CD4-positive, CD25-positive, alpha-beta regulatory T cell (primary cell): ENCODE results near the gene KPNA1. TPM values are rescaled to one million over a fixed set of nuclear protein-coding genes. Genes with fewer than 3 reads are reported as not detected.

ENCODE experiments used
- ATAC-seq, 2 donors: fragments of 150-1000 bp; cut with Tn5 transposase; one replicate each; pipeline ENCODE4 v1.10.0; 2021; ENCODE audit warnings: low read depth in 2 of 2, moderate number of reproducible peaks in 2 of 2, moderate library complexity in 1 of 2
- DNase-seq, 3 donors: peaks; one replicate each; pipeline versions ENCODE4 v3.0.0 to v3.0.0-alpha.2; 2012 to 2022; ENCODE audit warnings: mixed read lengths in 1 of 3
- H3K27ac ChIP-seq: one replicate; pipeline ENCODE4 v1.7.0; 2013; ENCODE audit warnings: mild to moderate bottlenecking, low read length; ENCODE audit not compliant: insufficient read depth, poor library complexity, severe bottlenecking
- H3K27me3 ChIP-seq: one replicate; pipeline ENCODE4 v1.7.0; 2013; ENCODE audit warnings: low read length; ENCODE audit not compliant: control insufficient read depth, insufficient read depth
- H3K36me3 ChIP-seq: one replicate; pipeline ENCODE4 v1.7.0; 2013; ENCODE audit warnings: mild to moderate bottlenecking, low read length, moderate library complexity; ENCODE audit not compliant: control insufficient read depth, insufficient read depth
- H3K4me1 ChIP-seq: 2 replicates; pipeline ENCODE4 v1.7.0; 2013; ENCODE audit warnings: mild to moderate bottlenecking, low read length; ENCODE audit not compliant: insufficient read depth, control insufficient read depth, poor library complexity, severe bottlenecking
- H3K4me3 ChIP-seq: one replicate; pipeline ENCODE4 v1.7.0; 2013; ENCODE audit warnings: low read depth, mild to moderate bottlenecking, low read length, moderate library complexity
- H3K9me3 ChIP-seq, 2 experiments: 1 replicate in 1 of 2; 2 replicates in 1 of 2; pipeline ENCODE4 v1.7.0; 2013; ENCODE audit warnings: low read length in 2 of 2, mild to moderate bottlenecking in 1 of 2, moderate library complexity in 1 of 2; ENCODE audit not compliant: control insufficient read depth in 2 of 2
- H3K27ac Mint-ChIP-seq, 3 donors: one replicate each; pipeline ENCODE4 v1.8.0; 2020 to 2022; ENCODE audit warnings: mild to moderate bottlenecking in 3 of 3, mixed read lengths in 3 of 3, moderate library complexity in 2 of 3
- H3K27me3 Mint-ChIP-seq: one replicate; pipeline ENCODE4 v1.8.0; 2022; ENCODE audit warnings: mild to moderate bottlenecking, mixed read lengths
- H3K36me3 Mint-ChIP-seq: one replicate; pipeline ENCODE4 v1.8.0; 2020; ENCODE audit warnings: mixed read lengths
- H3K4me1 Mint-ChIP-seq, 4 donors: one replicate each; pipeline ENCODE4 v1.8.0; 2020 to 2022; ENCODE audit warnings: mixed read lengths in 4 of 4, mild to moderate bottlenecking in 1 of 4
- H3K4me3 Mint-ChIP-seq, 4 donors: one replicate each; pipeline ENCODE4 v1.8.0; 2020 to 2022; ENCODE audit warnings: mild to moderate bottlenecking in 4 of 4, mixed read lengths in 4 of 4, moderate library complexity in 3 of 4
- H3K9me3 Mint-ChIP-seq, 7 donors: one replicate each; pipeline ENCODE4 v1.8.0; 2020 to 2022; ENCODE audit warnings: mixed read lengths in 7 of 7, mild to moderate bottlenecking in 3 of 7, moderate library complexity in 2 of 7
- polyA plus RNA-seq, 4 donors: library from polyadenylated mRNA; unstranded; fragments of 300-500 nt; fragmentation: Illumina TruSeq; gene quantifications; one replicate each; pipeline ENCODE4 v1.2.3, GENCODE V29; 2021
- total RNA-seq: library from RNA; stranded (reverse); gene quantifications from one replicate; pipeline ENCODE4 v1.2.3, GENCODE V29; 2022

The KPNA1 gene
- total and polyA plus RNA-seq, 5 donors from 2014 or later = 41.4 to 57.8 (median 45.1) TPM

GRCh38 chr3:122410639-122411038 lies 104.1 kb downstream of the KPNA1 start:
- H3K27me3 Mint-ChIP-seq = no peaks in the 10 kb centered on the region
- ATAC-seq (no peak), DNase-seq (no peak)
- H3K27ac Mint-ChIP-seq = peak overlapping the region in 1 of 3 donors; percentile 13
- H3K4me1 Mint-ChIP-seq = peaks cover 18 to 46% (median 33%) of the 10 kb centered on the region in 4 donors
- peaks cover 10% of the 10 kb centered on the region for H3K4me1 ChIP-seq
- no peaks in the 10 kb centered on the region for H3K9me3 Mint-ChIP-seq
- H3K36me3 Mint-ChIP-seq = peaks cover 33% of the 10 kb centered on the region
- H3K4me3 Mint-ChIP-seq = peak overlapping the region in 1 of 4 donors; percentile 10
- peaks cover 68% of the 10 kb centered on the region for H3K36me3 ChIP-seq
- no peak overlapping the region for H3K4me3 ChIP-seq
- H3K9me3 ChIP-seq = no peaks in the 10 kb centered on the region
- H3K27ac ChIP-seq = no peak overlapping the region
- H3K27me3 ChIP-seq = no peaks in the 10 kb centered on the region

- H3K4me3 Mint-ChIP-seq = no peak overlapping the region
- ATAC-seq (no peak), DNase-seq (no peak)
- H3K4me1 Mint-ChIP-seq = peaks cover 14 to 42% (median 30%) of the 10 kb centered on the region in 4 donors
- H3K4me1 ChIP-seq = peaks cover 6% of the 10 kb centered on the region
- peaks cover 70% of the 10 kb centered on the region for H3K36me3 ChIP-seq
- H3K27me3 ChIP-seq = no peaks in the 10 kb centered on the region
- H3K36me3 Mint-ChIP-seq = peaks cover 33% of the 10 kb centered on the region
- peak overlapping the region in 1 of 3 donors; percentile 64 for H3K27ac Mint-ChIP-seq
- no peaks in the 10 kb centered on the region for H3K9me3 ChIP-seq
- H3K27me3 Mint-ChIP-seq = no peaks in the 10 kb centered on the region
- no peaks in the 10 kb centered on the region for H3K9me3 Mint-ChIP-seq
- H3K27ac ChIP-seq = no peak overlapping the region
- H3K4me3 ChIP-seq = no peak overlapping the region
These were observed 104.6 kb downstream of the KPNA1 start for GRCh38 chr3:122410111-122410510.

DNA sequence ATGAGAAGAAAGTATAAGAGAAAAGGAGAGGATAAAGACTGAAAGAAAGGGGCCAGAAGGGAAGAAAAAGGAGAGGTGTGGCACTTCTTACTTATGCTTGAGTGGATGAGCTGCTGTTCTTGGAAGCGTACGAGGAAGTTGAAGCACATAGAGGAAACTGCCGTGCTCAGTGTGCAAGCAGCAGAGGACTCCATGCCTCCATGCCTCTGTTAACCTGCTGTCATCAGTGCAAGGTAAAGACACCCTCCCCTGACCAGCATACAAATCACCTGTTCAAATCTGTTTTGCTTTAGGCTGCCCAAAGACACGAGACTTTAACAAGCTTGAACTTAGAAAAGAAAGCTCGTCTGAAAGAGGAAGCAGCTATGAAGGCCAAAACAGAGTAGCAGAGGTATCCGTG lies 105.3 kb downstream of the KPNA1 start:
- H3K4me3 Mint-ChIP-seq = no peak overlapping the region
- no peak overlapping the region for H3K4me3 ChIP-seq

DNA sequence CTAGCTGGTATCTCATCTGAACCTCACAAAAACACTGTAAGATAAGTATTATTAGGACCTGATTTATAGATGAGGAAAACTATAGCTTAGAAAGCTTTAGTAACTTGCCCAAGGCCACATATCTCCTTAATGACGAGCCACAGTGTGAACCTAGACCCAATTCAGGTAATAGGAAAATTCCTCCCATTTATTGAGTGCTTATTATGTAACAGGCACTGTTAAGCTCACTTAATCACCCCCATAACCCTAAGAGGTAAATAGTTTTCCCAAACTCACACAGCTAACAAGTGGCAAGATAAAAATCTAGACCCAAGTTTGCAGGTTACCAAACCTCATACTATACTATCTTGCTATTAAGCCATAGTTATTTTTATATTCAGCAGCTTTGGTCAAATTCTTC lies 106.8 kb downstream of the KPNA1 start:
- Histone ChIP-seq H3K36me3 (peaks cover 81% of the 10 kb centered on the region), H3K9me3 (no peaks in the 10 kb centered on the region), H3K27ac (no peak overlapping the region), H3K4me1 (no peaks in the 10 kb centered on the region), H3K27me3 (no peaks in the 10 kb centered on the region), H3K4me3 (no peak overlapping the region)
- Mint-ChIP-seq H3K27ac (peak overlapping the region in 1 of 3 donors; percentile 34), H3K27me3 (no peaks in the 10 kb centered on the region), H3K36me3 (peaks cover 42% of the 10 kb centered on the region), H3K4me1 (peaks cover 7 to 22% (median 11%) of the 10 kb centered on the region in 4 donors), H3K4me3 (no peak overlapping the region), H3K9me3 (no peaks in the 10 kb centered on the region)
- DNase-seq (no peak), ATAC-seq (no peak)

More for the DNA sequence above, 105.3 kb downstream of the KPNA1 start:
- Mint-ChIP-seq H3K4me1 (peaks cover 8 to 37% (median 23%) of the 10 kb centered on the region in 4 donors), H3K27me3 (no peaks in the 10 kb centered on the region), H3K27ac (no peak overlapping the region), H3K36me3 (peaks cover 33% of the 10 kb centered on the region), H3K9me3 (no peaks in the 10 kb centered on the region)
- Histone ChIP-seq H3K4me1 (no peaks in the 10 kb centered on the region), H3K9me3 (no peaks in the 10 kb centered on the region), H3K27ac (no peak overlapping the region), H3K27me3 (no peaks in the 10 kb centered on the region), H3K36me3 (peaks cover 77% of the 10 kb centered on the region)
- ATAC-seq (no peak), DNase-seq (no peak)

DNA sequence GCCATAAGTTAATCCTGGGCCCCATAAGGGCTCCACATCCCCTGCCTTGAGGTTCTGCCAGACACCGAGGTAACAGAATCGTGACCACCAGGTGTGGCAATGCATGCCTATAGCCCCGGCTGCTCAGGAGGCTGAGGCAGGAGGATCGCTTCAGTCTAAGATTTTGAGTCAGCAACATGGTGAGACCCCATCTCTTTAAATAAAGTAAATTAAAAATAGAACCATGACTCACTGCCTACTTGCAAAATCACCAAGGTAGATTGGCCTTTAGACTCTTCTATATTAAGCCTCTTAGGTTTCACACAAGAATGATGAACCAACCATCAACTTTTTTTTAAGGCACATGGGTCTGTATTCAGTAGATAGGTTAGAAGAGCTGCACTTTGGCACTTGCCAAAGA lies 108.5 kb downstream of the KPNA1 start:
- peaks cover 37% of the 10 kb centered on the region for H3K36me3 Mint-ChIP-seq
- H3K27me3 Mint-ChIP-seq = no peaks in the 10 kb centered on the region
- H3K9me3 ChIP-seq = no peaks in the 10 kb centered on the region
- H3K27ac ChIP-seq = no peak overlapping the region
- peak overlapping the region in 1 of 3 donors; percentile 51 for H3K27ac Mint-ChIP-seq
- no peaks in the 10 kb centered on the region for H3K27me3 ChIP-seq
- peaks cover 75% of the 10 kb centered on the region for H3K36me3 ChIP-seq
- H3K4me3 Mint-ChIP-seq = no peak overlapping the region
- no peaks in the 10 kb centered on the region for H3K9me3 Mint-ChIP-seq
- H3K4me1 ChIP-seq = no peaks in the 10 kb centered on the region
- ATAC-seq = no peak
- peaks cover 0 to 11% (median 3%) of the 10 kb centered on the region in 4 donors for H3K4me1 Mint-ChIP-seq
- DNase-seq = no peak
- H3K4me3 ChIP-seq = no peak overlapping the region

DNA sequence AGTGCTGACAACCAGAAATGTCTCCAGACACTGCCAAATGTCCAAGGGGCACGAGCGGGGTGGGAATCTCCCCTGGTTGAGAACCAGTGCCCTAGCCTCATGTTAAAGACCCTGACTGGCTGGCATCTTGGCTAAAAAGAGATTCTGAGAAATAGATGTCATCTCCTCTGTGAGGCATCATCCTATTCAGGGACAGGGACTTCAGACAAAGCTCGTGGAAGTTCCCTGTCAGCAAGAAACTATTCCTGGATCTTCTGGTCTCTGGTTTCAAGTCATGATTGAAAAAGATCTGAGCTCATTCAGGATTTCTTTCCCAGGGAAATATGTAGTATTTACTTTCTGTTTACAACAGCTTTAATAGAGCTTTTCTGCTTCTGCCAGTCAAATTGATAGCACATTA lies 109.7 kb downstream of the KPNA1 start:
- Mint-ChIP-seq H3K27ac (no peak overlapping the region), H3K4me1 (peaks cover 0 to 4% (median 2%) of the 10 kb centered on the region in 4 donors), H3K36me3 (peaks cover 32% of the 10 kb centered on the region), H3K27me3 (no peaks in the 10 kb centered on the region), H3K9me3 (no peaks in the 10 kb centered on the region), H3K4me3 (no peak overlapping the region)
- Histone ChIP-seq H3K36me3 (peaks cover 64% of the 10 kb centered on the region), H3K9me3 (no peaks in the 10 kb centered on the region), H3K4me1 (no peaks in the 10 kb centered on the region), H3K27ac (no peak overlapping the region), H3K27me3 (no peaks in the 10 kb centered on the region), H3K4me3 (no peak overlapping the region)
- ATAC-seq = no peak
- DNase-seq = no peak

DNA sequence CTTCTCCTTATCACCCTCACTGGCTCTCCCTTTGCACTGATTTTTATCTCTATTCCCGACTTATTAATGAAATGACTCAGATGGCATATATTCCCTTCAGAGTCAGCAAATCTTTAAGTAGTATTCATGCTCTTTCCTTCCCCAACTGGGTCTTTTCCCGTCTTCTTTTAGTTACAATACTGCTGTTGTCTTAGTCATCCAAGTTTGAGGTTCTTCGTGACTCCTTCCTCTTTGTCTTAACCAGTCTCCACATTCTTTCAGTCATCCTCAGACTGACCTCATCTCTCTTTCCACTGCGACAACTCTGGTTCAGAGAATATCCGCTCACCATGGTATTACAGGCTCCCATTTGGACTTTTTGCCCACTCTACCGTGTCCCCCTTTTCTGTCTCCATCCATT lies 111.2 kb downstream of the KPNA1 start:
- no peaks in the 10 kb centered on the region for H3K9me3 Mint-ChIP-seq
- H3K27ac Mint-ChIP-seq = peak overlapping the region in 1 of 3 donors; percentile 95
- no peaks in the 10 kb centered on the region for H3K9me3 ChIP-seq
- peaks cover 0 to 2% (median 0%) of the 10 kb centered on the region in 4 donors for H3K4me1 Mint-ChIP-seq
- peaks cover 24% of the 10 kb centered on the region for H3K36me3 Mint-ChIP-seq
- H3K36me3 ChIP-seq = peaks cover 53% of the 10 kb centered on the region
- no peak overlapping the region for H3K4me3 Mint-ChIP-seq
- ATAC-seq = no peak
- DNase-seq = no peak
- no peaks in the 10 kb centered on the region for H3K27me3 ChIP-seq
- no peak overlapping the region for H3K4me3 ChIP-seq
- H3K27me3 Mint-ChIP-seq = no peaks in the 10 kb centered on the region
- no peak overlapping the region for H3K27ac ChIP-seq
- no peaks in the 10 kb centered on the region for H3K4me1 ChIP-seq

GRCh38 chr3:122398920-122399319 lies 115.8 kb downstream of the KPNA1 start:
- no peaks in the 10 kb centered on the region for H3K9me3 ChIP-seq
- Mint-ChIP-seq H3K9me3 (no peaks in the 10 kb centered on the region), H3K27me3 (no peaks in the 10 kb centered on the region), H3K27ac (no peak overlapping the region), H3K4me3 (no peak overlapping the region), H3K4me1 (peaks cover 0 to 10% (median 4%) of the 10 kb centered on the region in 4 donors), H3K36me3 (peaks cover 23% of the 10 kb centered on the region)
- H3K27ac ChIP-seq = no peak overlapping the region
- DNase-seq = no peak
- no peaks in the 10 kb centered on the region for H3K27me3 ChIP-seq
- no peaks in the 10 kb centered on the region for H3K4me1 ChIP-seq
- no peak for ATAC-seq
- peaks cover 13% of the 10 kb centered on the region for H3K36me3 ChIP-seq
- no peak overlapping the region for H3K4me3 ChIP-seq
